HepG2 (cell line): Measurements from ENCODE around the gene FXYD1. TPM values are rescaled to one million over a fixed set of nuclear protein-coding genes. Genes with fewer than 3 reads are reported as not detected.

Source experiments
- ESRRA ChIP-seq: sonication (generic); formaldehyde crosslinking; IDR thresholded peaks from 2 replicates; pipeline ENCODE4 v1.5.1; 2020; ENCODE audit warnings: mild to moderate bottlenecking, low read depth, missing genetic modification reagents
- ISL2 ChIP-seq: sonication (generic); formaldehyde crosslinking; IDR thresholded peaks from 2 replicates; pipeline ENCODE4 v1.5.0; 2020; ENCODE audit warnings: missing genetic modification reagents
- ISX ChIP-seq: sonication (generic); formaldehyde crosslinking; conservative IDR thresholded peaks from 2 replicates; pipeline ENCODE4 v1.5.0; 2020; ENCODE audit warnings: missing genetic modification reagents
- NR2C2 ChIP-seq: sonication (generic); formaldehyde crosslinking; IDR thresholded peaks from 2 replicates; pipeline ENCODE4 v1.4.0; 2020; ENCODE audit warnings: missing genetic modification reagents, mild to moderate bottlenecking, moderate library complexity, borderline replicate concordance
- RBFOX2 ChIP-seq: fragments of 200-400 bp; formaldehyde crosslinking; IDR thresholded peaks from 2 replicates; pipeline ENCODE4 v1.6.1; 2017; ENCODE audit warnings: low read depth, mild to moderate bottlenecking, low read length
- REL ChIP-seq: sonication (generic); formaldehyde crosslinking; conservative IDR thresholded peaks from 2 replicates; pipeline ENCODE4 v1.8.0; 2022; ENCODE audit warnings: mild to moderate bottlenecking, missing genetic modification reagents, moderate library complexity
- TBL1XR1 ChIP-seq: fragments of 150-350 bp; IDR thresholded peaks from 2 replicates; pipeline ENCODE4 v1.6.1; 2014; ENCODE audit warnings: borderline replicate concordance, low read length; ENCODE audit not compliant: partially characterized antibody
- XRCC5 ChIP-seq: fragments of 200-400 bp; formaldehyde crosslinking; optimal IDR thresholded peaks from 2 replicates; pipeline ENCODE3; 2017; ENCODE audit warnings: mild to moderate bottlenecking, low read length
- YY1 ChIP-seq: IDR thresholded peaks from 2 replicates; pipeline ENCODE4 v1.6.1; 2011; ENCODE audit warnings: low read length, low read depth, moderate library complexity, mild to moderate bottlenecking; ENCODE audit not compliant: insufficient read depth, insufficient replicate concordance
- ZFP36L2 ChIP-seq: sonication (generic); formaldehyde crosslinking; IDR thresholded peaks from 2 replicates; pipeline ENCODE4 v1.4.0; 2020; ENCODE audit warnings: missing genetic modification reagents
- ZNF101 ChIP-seq: sonication (generic); formaldehyde crosslinking; IDR thresholded peaks from 2 replicates; pipeline ENCODE4 v1.4.0; 2020; ENCODE audit warnings: mild to moderate bottlenecking, low read depth, missing genetic modification reagents, borderline replicate concordance
- ZNF180 ChIP-seq: sonication (generic); formaldehyde crosslinking; IDR thresholded peaks from 2 replicates; pipeline ENCODE4 v1.4.0; 2020; ENCODE audit warnings: low read depth, missing genetic modification reagents, borderline replicate concordance
- ZNF430 ChIP-seq: sonication (generic); formaldehyde crosslinking; IDR thresholded peaks from 2 replicates; pipeline ENCODE4 v1.9.0; 2021; ENCODE audit warnings: mild to moderate bottlenecking, missing genetic modification reagents
- ZNF616 ChIP-seq: sonication (generic); formaldehyde crosslinking; IDR thresholded peaks from 2 replicates; pipeline ENCODE4 v1.5.0; 2020; ENCODE audit warnings: low read depth, mild to moderate bottlenecking, missing genetic modification reagents
- polyA plus RNA-seq, 8 experiments: library from polyadenylated mRNA; depleted of rRNA in 3 of 8; stranded (reverse) in 7 of 8; unstranded in 1 of 8; fragments of >200 nt; fragmentation: Illumina TruSeq in 4 of 8; extraction: Trizol in 4 of 8; gene quantifications; 2 replicates each; pipeline versions ENCODE4 v1.2.1 to v1.2.3, GENCODE V29; 2011 to 2016; ENCODE audit warnings: low read depth in 4 of 8, missing spikeins in 1 of 8, mixed read lengths in 1 of 8; ENCODE audit not compliant: insufficient read depth in 1 of 8
- total RNA-seq, 5 experiments: library from RNA; depleted of rRNA; stranded (reverse); fragments of >200 nt; fragmentation: Illumina TruSeq; extraction: Trizol; gene quantifications; 2 replicates each; pipeline ENCODE4 v1.2.3, GENCODE V29; 2016; ENCODE audit warnings: low read depth in 1 of 5
- TF ChIP-seq, protein P1 (sequence below): sonication (generic); formaldehyde crosslinking; IDR thresholded peaks from one replicate; pipeline ENCODE4 v1.5.1; 2020; ENCODE audit warnings: mild to moderate bottlenecking, missing genetic modification reagents; ENCODE audit errors: not compliant biosample characterization
- TF ChIP-seq, protein P2 (sequence below): sonication (generic); formaldehyde crosslinking; conservative IDR thresholded peaks from 2 replicates; pipeline ENCODE4 v1.4.0; 2020; ENCODE audit warnings: missing genetic modification reagents
- TF ChIP-seq, protein P3 (sequence below): sonication (generic); formaldehyde crosslinking; IDR thresholded peaks from 2 replicates; pipeline ENCODE4 v1.9.0; 2022; ENCODE audit warnings: missing genetic modification reagents, mild to moderate bottlenecking, borderline replicate concordance

FXYD1 gene
- total and polyA plus RNA-seq, 2 of the 13 experiments (the other 11 are each of a cell fraction or from before 2014, with no cell fraction given): 31.2 TPM; not detected in 1

DNA sequence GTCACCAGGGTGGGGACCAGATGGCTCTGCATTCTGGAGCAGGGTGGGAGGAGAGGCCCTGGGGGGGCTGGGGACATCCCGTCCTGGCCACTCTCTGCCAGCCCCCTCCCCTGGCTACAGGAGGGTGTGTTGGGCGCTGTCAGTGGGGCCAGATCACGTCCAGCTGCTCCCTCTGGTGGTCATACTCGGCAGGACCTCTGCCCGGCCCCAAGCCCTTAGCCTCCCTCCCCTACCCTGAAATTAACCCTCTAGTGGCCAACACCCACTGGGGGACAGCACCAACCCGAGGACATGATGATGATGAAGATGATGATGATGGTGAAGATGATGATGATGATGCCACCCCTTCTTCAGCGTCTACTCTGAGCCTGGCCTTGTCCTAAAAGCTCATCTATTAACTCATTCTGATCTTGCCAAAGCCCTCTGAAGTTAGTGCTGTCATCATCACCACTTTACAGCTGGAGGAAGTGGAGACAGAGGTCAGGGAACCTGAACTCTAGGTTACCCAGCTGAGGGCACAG lies 3.2 kb upstream of the FXYD1 start (continued):
- TF ChIP-seq, protein P1, sequence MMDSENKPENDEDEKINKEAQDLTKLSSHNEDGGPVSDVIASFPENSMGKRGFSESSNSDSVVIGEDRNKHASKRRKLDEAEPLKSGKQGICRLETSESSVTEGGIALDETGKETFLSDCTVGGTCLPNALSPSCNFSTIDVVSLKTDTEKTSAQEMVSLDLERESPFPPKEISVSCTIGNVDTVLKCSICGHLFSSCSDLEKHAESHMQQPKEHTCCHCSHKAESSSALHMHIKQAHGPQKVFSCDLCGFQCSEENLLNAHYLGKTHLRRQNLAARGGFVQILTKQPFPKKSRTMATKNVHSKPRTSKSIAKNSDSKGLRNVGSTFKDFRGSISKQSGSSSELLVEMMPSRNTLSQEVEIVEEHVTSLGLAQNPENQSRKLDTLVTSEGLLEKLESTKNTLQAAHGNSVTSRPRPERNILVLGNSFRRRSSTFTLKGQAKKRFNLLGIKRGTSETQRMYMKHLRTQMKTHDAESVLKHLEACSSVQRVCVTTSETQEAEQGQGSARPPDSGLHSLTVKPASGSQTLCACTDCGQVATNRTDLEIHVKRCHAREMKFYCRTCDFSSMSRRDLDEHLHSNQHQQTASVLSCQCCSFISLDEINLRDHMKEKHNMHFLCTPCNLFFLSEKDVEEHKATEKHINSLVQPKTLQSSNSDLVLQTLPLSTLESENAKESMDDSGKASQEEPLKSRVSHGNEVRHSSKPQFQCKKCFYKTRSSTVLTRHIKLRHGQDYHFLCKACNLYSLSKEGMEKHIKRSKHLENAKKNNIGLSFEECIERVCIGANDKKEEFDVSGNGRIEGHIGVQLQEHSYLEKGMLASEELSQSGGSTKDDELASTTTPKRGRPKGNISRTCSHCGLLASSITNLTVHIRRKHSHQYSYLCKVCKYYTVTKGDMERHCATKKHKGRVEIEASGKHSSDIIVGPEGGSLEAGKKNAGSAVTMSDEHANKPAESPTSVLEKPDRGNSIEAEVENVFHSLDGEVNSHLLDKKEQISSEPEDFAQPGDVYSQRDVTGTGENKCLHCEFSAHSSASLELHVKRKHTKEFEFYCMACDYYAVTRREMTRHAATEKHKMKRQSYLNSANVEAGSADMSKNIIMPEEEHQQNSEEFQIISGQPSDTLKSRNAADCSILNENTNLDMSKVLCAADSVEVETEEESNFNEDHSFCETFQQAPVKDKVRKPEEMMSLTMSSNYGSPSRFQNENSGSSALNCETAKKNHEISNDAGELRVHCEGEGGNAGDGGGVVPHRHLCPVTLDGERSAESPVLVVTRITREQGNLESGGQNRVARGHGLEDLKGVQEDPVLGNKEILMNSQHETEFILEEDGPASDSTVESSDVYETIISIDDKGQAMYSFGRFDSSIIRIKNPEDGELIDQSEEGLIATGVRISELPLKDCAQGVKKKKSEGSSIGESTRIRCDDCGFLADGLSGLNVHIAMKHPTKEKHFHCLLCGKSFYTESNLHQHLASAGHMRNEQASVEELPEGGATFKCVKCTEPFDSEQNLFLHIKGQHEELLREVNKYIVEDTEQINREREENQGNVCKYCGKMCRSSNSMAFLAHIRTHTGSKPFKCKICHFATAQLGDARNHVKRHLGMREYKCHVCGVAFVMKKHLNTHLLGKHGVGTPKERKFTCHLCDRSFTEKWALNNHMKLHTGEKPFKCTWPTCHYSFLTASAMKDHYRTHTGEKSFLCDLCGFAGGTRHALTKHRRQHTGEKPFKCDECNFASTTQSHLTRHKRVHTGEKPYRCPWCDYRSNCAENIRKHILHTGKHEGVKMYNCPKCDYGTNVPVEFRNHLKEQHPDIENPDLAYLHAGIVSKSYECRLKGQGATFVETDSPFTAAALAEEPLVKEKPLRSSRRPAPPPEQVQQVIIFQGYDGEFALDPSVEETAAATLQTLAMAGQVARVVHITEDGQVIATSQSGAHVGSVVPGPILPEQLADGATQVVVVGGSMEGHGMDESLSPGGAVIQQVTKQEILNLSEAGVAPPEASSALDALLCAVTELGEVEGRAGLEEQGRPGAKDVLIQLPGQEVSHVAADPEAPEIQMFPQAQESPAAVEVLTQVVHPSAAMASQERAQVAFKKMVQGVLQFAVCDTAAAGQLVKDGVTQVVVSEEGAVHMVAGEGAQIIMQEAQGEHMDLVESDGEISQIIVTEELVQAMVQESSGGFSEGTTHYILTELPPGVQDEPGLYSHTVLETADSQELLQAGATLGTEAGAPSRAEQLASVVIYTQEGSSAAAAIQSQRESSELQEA (CRISPR knock-in tag): no peak
- TF ChIP-seq ZNF180 (CRISPR knock-in tag): no peak
- no peak for TF ChIP-seq ISX (CRISPR knock-in tag)
- TF ChIP-seq ZNF101 (CRISPR knock-in tag): no peak
- TF ChIP-seq ZFP36L2: no peak
- TF ChIP-seq, protein P2, sequence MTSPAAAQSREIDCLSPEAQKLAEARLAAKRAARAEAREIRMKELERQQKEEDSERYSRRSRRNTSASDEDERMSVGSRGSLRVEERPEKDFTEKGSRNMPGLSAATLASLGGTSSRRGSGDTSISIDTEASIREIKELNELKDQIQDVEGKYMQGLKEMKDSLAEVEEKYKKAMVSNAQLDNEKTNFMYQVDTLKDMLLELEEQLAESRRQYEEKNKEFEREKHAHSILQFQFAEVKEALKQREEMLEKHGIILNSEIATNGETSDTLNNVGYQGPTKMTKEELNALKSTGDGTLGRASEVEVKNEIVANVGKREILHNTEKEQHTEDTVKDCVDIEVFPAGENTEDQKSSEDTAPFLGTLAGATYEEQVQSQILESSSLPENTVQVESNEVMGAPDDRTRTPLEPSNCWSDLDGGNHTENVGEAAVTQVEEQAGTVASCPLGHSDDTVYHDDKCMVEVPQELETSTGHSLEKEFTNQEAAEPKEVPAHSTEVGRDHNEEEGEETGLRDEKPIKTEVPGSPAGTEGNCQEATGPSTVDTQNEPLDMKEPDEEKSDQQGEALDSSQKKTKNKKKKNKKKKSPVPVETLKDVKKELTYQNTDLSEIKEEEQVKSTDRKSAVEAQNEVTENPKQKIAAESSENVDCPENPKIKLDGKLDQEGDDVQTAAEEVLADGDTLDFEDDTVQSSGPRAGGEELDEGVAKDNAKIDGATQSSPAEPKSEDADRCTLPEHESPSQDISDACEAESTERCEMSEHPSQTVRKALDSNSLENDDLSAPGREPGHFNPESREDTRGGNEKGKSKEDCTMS: no peak
- TF ChIP-seq TBL1XR1: no peak
- TF ChIP-seq ISL2 (CRISPR knock-in tag): no peak
- TF ChIP-seq ESRRA (CRISPR knock-in tag): no peak
- TF ChIP-seq, protein P3, sequence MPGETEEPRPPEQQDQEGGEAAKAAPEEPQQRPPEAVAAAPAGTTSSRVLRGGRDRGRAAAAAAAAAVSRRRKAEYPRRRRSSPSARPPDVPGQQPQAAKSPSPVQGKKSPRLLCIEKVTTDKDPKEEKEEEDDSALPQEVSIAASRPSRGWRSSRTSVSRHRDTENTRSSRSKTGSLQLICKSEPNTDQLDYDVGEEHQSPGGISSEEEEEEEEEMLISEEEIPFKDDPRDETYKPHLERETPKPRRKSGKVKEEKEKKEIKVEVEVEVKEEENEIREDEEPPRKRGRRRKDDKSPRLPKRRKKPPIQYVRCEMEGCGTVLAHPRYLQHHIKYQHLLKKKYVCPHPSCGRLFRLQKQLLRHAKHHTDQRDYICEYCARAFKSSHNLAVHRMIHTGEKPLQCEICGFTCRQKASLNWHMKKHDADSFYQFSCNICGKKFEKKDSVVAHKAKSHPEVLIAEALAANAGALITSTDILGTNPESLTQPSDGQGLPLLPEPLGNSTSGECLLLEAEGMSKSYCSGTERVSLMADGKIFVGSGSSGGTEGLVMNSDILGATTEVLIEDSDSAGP (CRISPR knock-in tag): peak; percentile 73
- TF ChIP-seq REL: 0 out of 2 replicates have a peak, but pooled peaks have one; percentile 35
- no peak for TF ChIP-seq NR2C2 (CRISPR knock-in tag)
- no peak for TF ChIP-seq ZNF430 (CRISPR knock-in tag)
- peak; percentile 43 for TF ChIP-seq YY1
- no peak for TF ChIP-seq RBFOX2
- no peak for TF ChIP-seq ZNF616 (CRISPR knock-in tag)
- TF ChIP-seq XRCC5: peak; percentile 89
